Activated T-helper 1 cell treated with Interleukin-2 at 50 U/mL for 16 hours (primary cell): ENCODE data around the gene COX5A.
A peak's percentile ranks its signal among the peaks of the same experiment; 100 is the strongest.

Experiments used
- DNase-seq: peaks from one replicate; pipeline ENCODE4 v3.0.0-alpha.2; 2020; ENCODE audit warnings: low read depth

The COX5A gene

GRCh38 chr15:74937590-74938371 is at the start of gene COX5A:
TSS of gene COX5A (minus strand) at chr15:74938073. CDS start at chr15:74938014, 59 bp downstream.
- DNase-seq, result peak; percentile 88

GRCh38 chr15:74983725-74984231 is 45.9 kb upstream of the COX5A start:
- no peak for DNase-seq

GRCh38 chr15:74982183-74982582 is 44.3 kb upstream of the COX5A start:
- DNase-seq, result no peak

- DNase-seq, result no peak
These were observed 40.6 kb upstream of the COX5A start for GRCh38 chr15:74978503-74978902.

- no peak for DNase-seq
These were observed 40.2 kb upstream of the COX5A start for GRCh38 chr15:74978077-74978476.

GRCh38 chr15:74977599-74977998 is 39.7 kb upstream of the COX5A start:
- DNase-seq, result no peak

- DNase-seq, result no peak
These were observed 38.3 kb upstream of the COX5A start for GRCh38 chr15:74976159-74976558.

- no peak for DNase-seq
These were observed 29.8 kb upstream of the COX5A start for GRCh38 chr15:74967670-74968069.

GRCh38 chr15:74964794-74965193 is 26.9 kb upstream of the COX5A start:
- DNase-seq, result no peak

GRCh38 chr15:74963213-74963612 is 25.3 kb upstream of the COX5A start:
- DNase-seq, result no peak

- no peak for DNase-seq
These were observed 24.8 kb upstream of the COX5A start for GRCh38 chr15:74962671-74963070.

- DNase-seq, result no peak
These were observed 24.3 kb upstream of the COX5A start for GRCh38 chr15:74962219-74962618.

- DNase-seq, result no peak
These were observed 23.7 kb upstream of the COX5A start for GRCh38 chr15:74961616-74962015.

- no peak for DNase-seq
These were observed 23.2 kb upstream of the COX5A start for GRCh38 chr15:74960995-74961588.

- no peak for DNase-seq
These were observed 22.4 kb upstream of the COX5A start for GRCh38 chr15:74960286-74960685.

GRCh38 chr15:74959586-74959939 is 21.7 kb upstream of the COX5A start:
- DNase-seq, result no peak

GRCh38 chr15:74958908-74959585 is 21.2 kb upstream of the COX5A start:
- DNase-seq, result no peak

GRCh38 chr15:74958320-74958907 is 20.5 kb upstream of the COX5A start:
- DNase-seq, result no peak

GRCh38 chr15:74957476-74958035 is 19.7 kb upstream of the COX5A start:
- DNase-seq, result no peak

GRCh38 chr15:74956648-74957475 is 19.0 kb upstream of the COX5A start, which contains the start of gene RPP25:
TSS of gene RPP25 (minus strand) at chr15:74956772. CDS start at chr15:74956583, 189 bp downstream.
- DNase-seq, result peak; percentile 47
